Measurements from ENCODE around the gene ACSM6.

GRCh38 chr10:95170790-95171189, 23.2 kb upstream of the ACSM6 start:
- TF ChIP-seq, protein P1, sequence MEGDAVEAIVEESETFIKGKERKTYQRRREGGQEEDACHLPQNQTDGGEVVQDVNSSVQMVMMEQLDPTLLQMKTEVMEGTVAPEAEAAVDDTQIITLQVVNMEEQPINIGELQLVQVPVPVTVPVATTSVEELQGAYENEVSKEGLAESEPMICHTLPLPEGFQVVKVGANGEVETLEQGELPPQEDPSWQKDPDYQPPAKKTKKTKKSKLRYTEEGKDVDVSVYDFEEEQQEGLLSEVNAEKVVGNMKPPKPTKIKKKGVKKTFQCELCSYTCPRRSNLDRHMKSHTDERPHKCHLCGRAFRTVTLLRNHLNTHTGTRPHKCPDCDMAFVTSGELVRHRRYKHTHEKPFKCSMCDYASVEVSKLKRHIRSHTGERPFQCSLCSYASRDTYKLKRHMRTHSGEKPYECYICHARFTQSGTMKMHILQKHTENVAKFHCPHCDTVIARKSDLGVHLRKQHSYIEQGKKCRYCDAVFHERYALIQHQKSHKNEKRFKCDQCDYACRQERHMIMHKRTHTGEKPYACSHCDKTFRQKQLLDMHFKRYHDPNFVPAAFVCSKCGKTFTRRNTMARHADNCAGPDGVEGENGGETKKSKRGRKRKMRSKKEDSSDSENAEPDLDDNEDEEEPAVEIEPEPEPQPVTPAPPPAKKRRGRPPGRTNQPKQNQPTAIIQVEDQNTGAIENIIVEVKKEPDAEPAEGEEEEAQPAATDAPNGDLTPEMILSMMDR (IDR thresholded peaks at IDR 0.05; ENCODE audit: low read length) = no peak
- no peak for TF ChIP-seq EZH2 (IDR thresholded peaks at IDR 0.05; ENCODE audit: borderline replicate concordance, low read length)
